Brain microvascular endothelial cell (primary cell): ENCODE measurements around the gene VMAC.

Source experiments
- DNase-seq: peaks from one replicate; pipeline ENCODE4 v3.0.0-alpha.2; 2020
- H3K27ac ChIP-seq: fragments of 250-450 bp; sonication (Bioruptor Pico); 2 replicates; pipeline ENCODE4 v1.5.1; 2020; ENCODE audit warnings: mild to moderate bottlenecking, moderate library complexity
- H3K27me3 ChIP-seq: fragments of 250-450 bp; sonication (Bioruptor Pico); replicated peaks from 2 replicates; pipeline ENCODE4 v1.5.1; 2020; ENCODE audit warnings: mild to moderate bottlenecking
- H3K36me3 ChIP-seq: fragments of 250-450 bp; sonication (Bioruptor Pico); replicated peaks from 2 replicates; pipeline ENCODE4 v1.5.1; 2020; ENCODE audit warnings: mild to moderate bottlenecking
- H3K4me3 ChIP-seq: 2 replicates; pipeline ENCODE4 v1.5.1; 2011; ENCODE audit warnings: low read depth, mild to moderate bottlenecking, control low read depth, low read length, moderate library complexity
- in situ Hi-C: cut with HindIII; loops from 2 replicates; pipeline ENCODE4 v1.10.0; 2017; ENCODE audit warnings: low sequenced_read_pairs, low pct_ligation_motif_present
- TF ChIP-seq, protein P1 (sequence below): IDR thresholded peaks from 2 replicates; pipeline ENCODE4 v1.5.1; 2011; ENCODE audit warnings: low read depth, mild to moderate bottlenecking, moderate library complexity, low read length, control low read depth, inconsistent platforms; ENCODE audit errors: missing control alignments

VMAC gene

DNA sequence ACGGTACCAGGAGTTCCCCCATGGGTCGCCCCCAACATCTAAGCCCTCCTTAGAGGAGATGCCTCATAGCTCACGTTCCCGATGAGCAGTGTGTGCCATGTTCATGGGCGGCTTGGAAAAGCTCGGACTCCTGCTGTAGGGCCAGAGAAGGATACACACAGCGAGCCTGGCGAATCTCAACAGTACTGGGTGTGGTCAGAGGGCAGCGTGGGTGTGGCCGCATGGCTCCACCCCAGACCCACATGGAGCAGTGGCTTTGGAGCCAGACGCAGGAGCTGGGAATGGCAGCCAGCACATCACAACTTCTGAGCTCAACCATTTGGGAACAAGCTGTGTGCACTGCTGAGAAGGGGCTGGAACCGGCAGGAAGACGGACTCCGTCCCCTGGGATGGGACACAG lies 25.0 kb downstream of the VMAC start:
- Histone ChIP-seq H3K4me3 (no peak overlapping the region), H3K36me3 (peaks cover 71% of the 10 kb centered on the region), H3K27me3 (no peaks in the 10 kb centered on the region), H3K27ac (no peak overlapping the region)
- in situ Hi-C loops, result no loop called here
- DNase-seq, result no peak
- TF ChIP-seq, protein P1, sequence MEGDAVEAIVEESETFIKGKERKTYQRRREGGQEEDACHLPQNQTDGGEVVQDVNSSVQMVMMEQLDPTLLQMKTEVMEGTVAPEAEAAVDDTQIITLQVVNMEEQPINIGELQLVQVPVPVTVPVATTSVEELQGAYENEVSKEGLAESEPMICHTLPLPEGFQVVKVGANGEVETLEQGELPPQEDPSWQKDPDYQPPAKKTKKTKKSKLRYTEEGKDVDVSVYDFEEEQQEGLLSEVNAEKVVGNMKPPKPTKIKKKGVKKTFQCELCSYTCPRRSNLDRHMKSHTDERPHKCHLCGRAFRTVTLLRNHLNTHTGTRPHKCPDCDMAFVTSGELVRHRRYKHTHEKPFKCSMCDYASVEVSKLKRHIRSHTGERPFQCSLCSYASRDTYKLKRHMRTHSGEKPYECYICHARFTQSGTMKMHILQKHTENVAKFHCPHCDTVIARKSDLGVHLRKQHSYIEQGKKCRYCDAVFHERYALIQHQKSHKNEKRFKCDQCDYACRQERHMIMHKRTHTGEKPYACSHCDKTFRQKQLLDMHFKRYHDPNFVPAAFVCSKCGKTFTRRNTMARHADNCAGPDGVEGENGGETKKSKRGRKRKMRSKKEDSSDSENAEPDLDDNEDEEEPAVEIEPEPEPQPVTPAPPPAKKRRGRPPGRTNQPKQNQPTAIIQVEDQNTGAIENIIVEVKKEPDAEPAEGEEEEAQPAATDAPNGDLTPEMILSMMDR, result no peak

- no peaks in the 10 kb centered on the region for H3K27me3 ChIP-seq
- TF ChIP-seq, protein P1, result no peak
- no peak overlapping the region for H3K27ac ChIP-seq
- in situ Hi-C loops, result no loop called here
- H3K4me3 ChIP-seq, result no peak overlapping the region
- H3K36me3 ChIP-seq, result peaks cover 55% of the 10 kb centered on the region
- DNase-seq, result no peak
Measured at GRCh38 chr19:5931251-5931650, 26.6 kb downstream of the VMAC start.

DNA sequence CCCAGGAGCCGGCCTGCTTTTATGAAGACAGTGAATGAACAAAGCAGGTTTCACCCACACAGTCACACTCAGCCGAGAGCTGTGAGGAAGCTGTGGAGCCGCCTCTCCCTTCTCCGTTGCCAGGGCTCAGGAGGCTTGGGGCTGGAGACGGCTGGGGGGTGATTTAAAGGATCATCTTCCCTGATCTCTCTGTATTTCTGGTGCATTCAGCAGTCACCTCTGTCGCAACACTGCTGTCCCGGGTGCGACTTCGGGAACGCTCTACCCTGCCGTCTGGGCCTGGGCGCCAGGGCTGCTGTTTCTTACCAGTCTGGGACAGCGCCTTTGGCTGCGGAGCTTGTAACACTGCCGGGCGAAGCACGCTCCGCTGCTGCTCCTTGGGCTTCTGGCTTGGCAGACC lies 27.5 kb downstream of the VMAC start:
- H3K36me3 ChIP-seq, result peaks cover 46% of the 10 kb centered on the region
- in situ Hi-C loops, result no loop called here
- no peak for DNase-seq
- TF ChIP-seq, protein P1, result no peak
- H3K27ac ChIP-seq, result no peak overlapping the region
- no peaks in the 10 kb centered on the region for H3K27me3 ChIP-seq
- H3K4me3 ChIP-seq, result no peak overlapping the region

- Histone ChIP-seq H3K4me3 (no peak overlapping the region), H3K27me3 (no peaks in the 10 kb centered on the region), H3K36me3 (peaks cover 44% of the 10 kb centered on the region), H3K27ac (no peak overlapping the region)
- DNase-seq, result no peak
- in situ Hi-C loops, result no loop called here
- TF ChIP-seq, protein P1, result no peak
Measured at GRCh38 chr19:5932609-5933262, 28.1 kb downstream of the VMAC start.

- Histone ChIP-seq H3K27ac (no peak overlapping the region), H3K27me3 (no peaks in the 10 kb centered on the region), H3K36me3 (peaks cover 42% of the 10 kb centered on the region), H3K4me3 (no peak overlapping the region)
- DNase-seq, result no peak
- TF ChIP-seq, protein P1, result no peak
- in situ Hi-C loops, result no loop called here
Measured at GRCh38 chr19:5933391-5934068, 28.9 kb downstream of the VMAC start.

- Histone ChIP-seq H3K27me3 (no peaks in the 10 kb centered on the region), H3K27ac (no peak overlapping the region), H3K4me3 (no peak overlapping the region), H3K36me3 (peaks cover 40% of the 10 kb centered on the region)
- no peak for DNase-seq
- in situ Hi-C loops, result no loop called here
- TF ChIP-seq, protein P1, result no peak
Measured at GRCh38 chr19:5934069-5934401, 29.4 kb downstream of the VMAC start.
